Heart left ventricle (tissue), 16 donors: ENCODE results near the gene TMEM123. TPM values are rescaled to one million over a fixed set of nuclear protein-coding genes. Genes with fewer than 3 reads are reported as not detected.

Experiments
- ATAC-seq, 4 donors: fragments of 200-7000 bp; cut with Tn5 transposase; one replicate each; pipeline ENCODE4 v1.9.1; 2020 to 2022; ENCODE audit warnings: moderate library complexity in 4 of 4, mild to moderate bottlenecking in 3 of 4, moderate number of reproducible peaks in 1 of 4
- DNase-seq, 5 donors: peaks; one replicate each; pipeline ENCODE4 v3.0.0-alpha.2; 2020
- H3K27ac ChIP-seq, 12 donors: fragments of 200-600 bp; sonication (generic) in 4 of 12; one replicate each; pipeline versions ENCODE4 v1.5.0 to v1.8.0; 2016 to 2022; ENCODE audit warnings: mild to moderate bottlenecking in 2 of 12
- H3K27me3 ChIP-seq, 9 donors: fragments of 200-600 bp; sonication (generic) in 2 of 9; one replicate each; pipeline versions ENCODE4 v1.5.1 to v1.8.0; 2016 to 2022; ENCODE audit warnings: mild to moderate bottlenecking in 3 of 9
- H3K36me3 ChIP-seq, 9 donors: fragments of 200-600 bp; sonication (generic) in 2 of 9; one replicate each; pipeline versions ENCODE4 v1.5.0 to v1.8.0; 2018 to 2022; ENCODE audit warnings: mild to moderate bottlenecking in 2 of 9
- H3K4me1 ChIP-seq, 12 donors: fragments of 200-600 bp; sonication (generic) in 4 of 12; one replicate each; pipeline versions ENCODE4 v1.5.0 to v1.8.0; 2016 to 2022; ENCODE audit warnings: mild to moderate bottlenecking in 3 of 12
- H3K4me3 ChIP-seq, 12 donors: fragments of 200-600 bp; sonication (generic) in 4 of 12; one replicate each; pipeline versions ENCODE4 v1.5.0 to v1.8.0; 2017 to 2022; ENCODE audit warnings: mild to moderate bottlenecking in 9 of 12, moderate library complexity in 4 of 12
- H3K9me3 ChIP-seq, 12 donors: fragments of 200-600 bp; sonication (generic) in 4 of 12; one replicate each; pipeline versions ENCODE4 v1.5.0 to v1.8.0; 2016 to 2022; ENCODE audit warnings: mild to moderate bottlenecking in 1 of 12
- POLR2A ChIP-seq, 2 donors: fragments of 450-650 bp; IDR thresholded peaks; one replicate each; pipeline ENCODE4 v1.6.1; 2017; ENCODE audit warnings: antibody characterized with exemption in 2 of 2, mild to moderate bottlenecking in 2 of 2, moderate library complexity in 2 of 2
- WGBS, 4 donors: extraction: QIAGEN DNeasy Blood & Tissue Kit in 2 of 4; methylation state at CpG; one replicate each; pipeline versions ENCODE4 v1.1.5 to v1.1.7; 2013 to 2018; 5-methylcytosine and 5-hydroxymethylcytosine counted together
- intact Hi-C, 10 donors: fragments of 100-400 bp; cut with DNase I; formaldehyde crosslinking; loops; one replicate each; pipeline versions ENCODE4 v1.11.1 to v1.14.2; 2022
- polyA plus RNA-seq, 2 donors: library from polyadenylated mRNA; stranded (reverse); fragments of 200-250 nt; gene quantifications; one replicate each; pipeline ENCODE4 v1.2.3, GENCODE V29; 2013
- total RNA-seq, 9 donors: library from RNA; depleted of rRNA in 2 of 9; stranded (reverse); fragments of >200 nt in 2 of 9; fragmentation: NEBNext Ultra II Directional in 3 of 9; extraction: Animal tissue kit (Norgen Biotek cat#: 25700) in 3 of 9; gene quantifications; one replicate each; pipeline versions ENCODE4 v1.1.0 to v1.2.4, GENCODE V29; 2016 to 2023
- TF ChIP-seq, protein P1 (sequence below), 12 donors: fragments of 200-600 bp; sonication (generic) in 4 of 12; IDR thresholded peaks; one replicate each; pipeline versions ENCODE4 v1.5.0 to v1.8.0; 2018 to 2022; ENCODE audit warnings: antibody characterized with exemption in 12 of 12, mild to moderate bottlenecking in 5 of 12
- donor health status: ischemic (EF 13 %, LVEDD 7.1; RV severe dilation, severe dysfunction).
- donor health status: healthy with polysubstance abuse.
- donor health status: DM: no; HTN: yes; CAD: no.
- donor health status: DM: no; HTN: no; CAD: no.
- donor health status: ischemic (EF 25% LVEDD 6.9; RV normal size, moderate dysfunction).
- donor health status: ischemic (EF 25% LVEDD 5.7; RV mildly dilated, moderate dysfunction).
- donor health status: healthy.
- donor health status: DM: yes; HTN: yes; CAD: no.
- donor health status: ischemic (EF 35%, LVEDD 5.7; RV mildly dilated, moderate dysfunction).
- donor health status: nonischemic (EF 11% LVEDD 7.7; RV severe dilation, severe dysfunction).
- donor health status: DM: yes; HTN: yes; CAD: no.
- donor health status: PGD.
- donor health status: ischemic (EF 29% LVEDD 5.4; RV normal size, mild dysfunction).
- donor health status: nonischemic (EF 23%, LVEDD 6.1; RV moderate dilation, normal function).

The TMEM123 gene
- total and polyA plus RNA-seq, 11 donors = 25.0 to 116 (median 75.6) TPM

DNA sequence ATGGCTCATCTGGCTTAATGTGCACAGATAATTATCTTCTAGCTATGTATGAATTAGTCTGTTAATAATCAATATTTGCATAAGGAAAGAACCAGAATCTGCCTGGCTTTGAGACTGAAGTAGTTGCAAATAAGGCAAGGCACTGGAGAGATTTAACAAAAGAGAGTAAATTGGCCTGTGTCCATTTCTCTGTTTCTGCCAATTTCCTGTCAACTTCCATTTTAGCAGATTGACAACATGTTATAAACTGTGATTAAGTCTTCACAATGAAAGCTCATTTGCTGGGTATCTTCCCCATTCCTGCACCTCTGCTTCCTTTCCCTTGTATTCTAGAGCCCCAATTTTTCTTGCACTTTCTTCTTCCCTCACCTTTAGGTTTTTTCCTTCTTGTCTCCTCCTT lies 5.3 kb upstream of the TMEM123 start:
- DNase-seq (no peak), ATAC-seq (no peak)
- intact Hi-C loops = loop anchor here in 2 of 10 donors (10.0 kb wide), 1 partner anchor 113 kb away; the partner anchor contains the start of gene BIRC2 (in 2 of the 2)
- Histone ChIP-seq H3K9me3 (no peaks in the 10 kb centered on the region), H3K36me3 (no peaks in the 10 kb centered on the region), H3K27ac (no peak overlapping the region), H3K4me1 (peaks cover 0 to 27% (median 1%) of the 10 kb centered on the region in 12 donors), H3K4me3 (no peak overlapping the region), H3K27me3 (no peaks in the 10 kb centered on the region)
- no peak for TF ChIP-seq POLR2A (IDR thresholded peaks at IDR 0.05)

DNA sequence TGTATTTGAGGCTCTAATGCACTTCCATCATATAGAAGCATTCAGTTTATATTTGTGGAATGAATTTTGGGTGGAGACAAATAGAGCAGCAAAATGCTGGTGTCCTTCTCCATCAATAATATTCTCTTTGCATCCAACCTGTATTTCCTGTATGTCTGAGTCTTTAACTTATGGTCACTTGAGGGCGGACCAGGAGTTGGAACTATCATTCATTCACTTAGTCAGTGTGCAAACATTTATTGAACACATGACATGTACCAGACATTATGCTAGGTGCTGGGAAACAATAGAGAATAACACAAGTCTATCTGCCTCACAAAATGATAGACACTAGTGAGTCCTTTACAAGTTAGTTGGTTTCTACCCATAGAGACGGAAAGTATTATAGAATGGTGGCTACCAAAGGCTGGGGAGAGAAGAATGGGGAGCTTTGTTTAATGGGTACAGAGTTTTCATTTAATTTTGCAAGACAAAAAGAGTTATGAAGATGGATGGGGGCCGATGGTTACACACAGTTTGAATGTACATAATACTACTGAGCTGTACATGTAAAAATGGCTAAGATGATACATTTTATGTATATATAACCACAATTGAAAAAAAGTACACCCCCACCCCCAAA lies 4.6 kb upstream of the TMEM123 start:
- Histone ChIP-seq H3K9me3 (no peaks in the 10 kb centered on the region), H3K4me1 (peaks cover 0 to 27% (median 1%) of the 10 kb centered on the region in 12 donors), H3K36me3 (no peaks in the 10 kb centered on the region), H3K4me3 (no peak overlapping the region), H3K27ac (no peak overlapping the region), H3K27me3 (no peaks in the 10 kb centered on the region)
- ATAC-seq (no peak), DNase-seq (no peak)
- intact Hi-C loops = loop anchor here in 2 of 10 donors (10.0 kb wide), 1 partner anchor 112 kb away; the partner anchor contains the start of gene BIRC2 (in 2 of the 2)
- WGBS, 4 donors = 94 to 98% (median 94%) methylated on average over 3 of the region's 3 CpGs
- TF ChIP-seq, protein P1, sequence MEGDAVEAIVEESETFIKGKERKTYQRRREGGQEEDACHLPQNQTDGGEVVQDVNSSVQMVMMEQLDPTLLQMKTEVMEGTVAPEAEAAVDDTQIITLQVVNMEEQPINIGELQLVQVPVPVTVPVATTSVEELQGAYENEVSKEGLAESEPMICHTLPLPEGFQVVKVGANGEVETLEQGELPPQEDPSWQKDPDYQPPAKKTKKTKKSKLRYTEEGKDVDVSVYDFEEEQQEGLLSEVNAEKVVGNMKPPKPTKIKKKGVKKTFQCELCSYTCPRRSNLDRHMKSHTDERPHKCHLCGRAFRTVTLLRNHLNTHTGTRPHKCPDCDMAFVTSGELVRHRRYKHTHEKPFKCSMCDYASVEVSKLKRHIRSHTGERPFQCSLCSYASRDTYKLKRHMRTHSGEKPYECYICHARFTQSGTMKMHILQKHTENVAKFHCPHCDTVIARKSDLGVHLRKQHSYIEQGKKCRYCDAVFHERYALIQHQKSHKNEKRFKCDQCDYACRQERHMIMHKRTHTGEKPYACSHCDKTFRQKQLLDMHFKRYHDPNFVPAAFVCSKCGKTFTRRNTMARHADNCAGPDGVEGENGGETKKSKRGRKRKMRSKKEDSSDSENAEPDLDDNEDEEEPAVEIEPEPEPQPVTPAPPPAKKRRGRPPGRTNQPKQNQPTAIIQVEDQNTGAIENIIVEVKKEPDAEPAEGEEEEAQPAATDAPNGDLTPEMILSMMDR (IDR thresholded peaks at IDR 0.05) = no peak
- TF ChIP-seq POLR2A (IDR thresholded peaks at IDR 0.05) = no peak

DNA sequence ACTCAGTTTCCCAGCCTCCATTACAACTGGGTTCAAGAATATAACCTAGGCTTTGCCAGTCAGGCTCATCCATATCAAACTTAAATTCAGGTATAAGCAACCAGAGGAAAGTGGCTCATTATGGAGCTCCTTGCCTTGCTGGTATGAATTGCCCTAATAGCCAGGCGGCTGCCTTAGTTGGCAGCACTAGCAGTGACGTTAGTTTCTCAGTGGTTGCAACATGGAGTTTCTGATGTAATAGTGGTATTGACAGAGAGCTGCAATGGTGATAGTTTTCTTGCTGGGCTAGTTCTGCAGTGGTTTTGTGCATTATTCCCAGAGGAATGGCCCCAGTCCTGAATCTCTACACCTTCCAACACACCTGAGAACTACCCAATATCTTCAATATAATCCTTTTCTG lies 3.8 kb upstream of the TMEM123 start:
- no peaks in the 10 kb centered on the region for H3K9me3 ChIP-seq
- intact Hi-C loops = loop anchor here in 2 of 10 donors (10.0 kb wide), 1 partner anchor 112 kb away; the partner anchor contains the start of gene BIRC2 (in 2 of the 2)
- peaks cover 0 to 27% (median 1%) of the 10 kb centered on the region in 12 donors for H3K4me1 ChIP-seq
- H3K36me3 ChIP-seq = no peaks in the 10 kb centered on the region
- 91 to 100% (median 91%) methylated on average over 1 to 2 of the region's 2 CpGs for WGBS, 4 donors
- no peaks in the 10 kb centered on the region for H3K27me3 ChIP-seq
- DNase-seq = no peak
- no peak for ATAC-seq
- no peak overlapping the region for H3K4me3 ChIP-seq
- no peak for TF ChIP-seq POLR2A (IDR thresholded peaks at IDR 0.05)
- TF ChIP-seq, protein P1 (IDR thresholded peaks at IDR 0.05) = no peak
- no peak overlapping the region for H3K27ac ChIP-seq

DNA sequence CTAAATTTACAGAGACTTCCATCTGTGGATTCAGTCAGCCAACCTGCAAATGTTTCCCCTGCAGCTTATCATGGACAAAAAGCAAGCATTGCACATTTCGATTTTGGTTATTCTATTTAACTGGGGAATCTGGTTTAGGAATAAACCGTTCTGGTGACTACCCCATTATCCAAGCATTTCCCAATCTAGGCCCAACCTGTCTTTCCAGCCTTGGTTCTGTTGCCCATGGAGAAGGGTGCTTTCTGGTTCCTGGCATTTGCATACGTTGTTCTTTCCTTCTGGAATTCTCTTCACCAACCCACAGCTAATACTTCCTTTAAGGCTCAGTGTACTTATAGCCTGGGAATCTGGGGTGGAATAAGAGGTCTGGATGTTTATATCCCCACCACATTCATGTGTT lies 1.4 kb upstream of the TMEM123 start:
- H3K27ac ChIP-seq = no peak overlapping the region
- TF ChIP-seq POLR2A (IDR thresholded peaks at IDR 0.05) = no peak
- TF ChIP-seq, protein P1 (IDR thresholded peaks at IDR 0.05) = no peak
- no peaks in the 10 kb centered on the region for H3K36me3 ChIP-seq
- WGBS, 4 donors = 90 to 99% (median 94%) methylated on average over 3 of the region's 3 CpGs
- DNase-seq = no peak
- H3K4me3 ChIP-seq = peak overlapping the region in 1 of 12 donors; percentile 71
- peaks cover 0 to 52% (median 15%) of the 10 kb centered on the region in 12 donors for H3K4me1 ChIP-seq
- no peaks in the 10 kb centered on the region for H3K27me3 ChIP-seq
- intact Hi-C loops = loop anchor here in 5 of 10 donors (2.0 to 10.0 kb wide), 4 partner anchors 62 to 109 kb away; partner anchors contain the start of gene BIRC2 (in 4 of the 5)
- ATAC-seq = no peak
- H3K9me3 ChIP-seq = no peaks in the 10 kb centered on the region
